Esophagus (tissue), 2 donors: ENCODE measurements around the gene THEMIS2. TPM values are rescaled to one million over a fixed set of nuclear protein-coding genes. Genes with fewer than 3 reads are reported as not detected.

Experiments used
- H3K27ac ChIP-seq, 2 donors: one replicate each; pipeline ENCODE4 v1.5.1; 2013; ENCODE audit warnings: low read depth in 2 of 2, mild to moderate bottlenecking in 2 of 2, inconsistent platforms in 1 of 2, low read length in 1 of 2, moderate library complexity in 1 of 2
- H3K27me3 ChIP-seq, 2 donors: one replicate each; pipeline ENCODE4 v1.6.1; 2013; ENCODE audit warnings: low read length in 2 of 2, control low read depth in 1 of 2, mild to moderate bottlenecking in 1 of 2; ENCODE audit not compliant: insufficient read depth in 2 of 2, control insufficient read depth in 1 of 2
- H3K36me3 ChIP-seq, 2 donors: one replicate each; pipeline ENCODE4 v1.6.1; 2013; ENCODE audit warnings: low read length in 1 of 2; ENCODE audit not compliant: control insufficient read depth in 2 of 2, insufficient read depth in 2 of 2
- H3K4me1 ChIP-seq, 2 donors: one replicate each; pipeline ENCODE4 v1.6.1; 2013; ENCODE audit warnings: low read length in 1 of 2; ENCODE audit not compliant: control insufficient read depth in 2 of 2, insufficient read depth in 2 of 2
- H3K4me3 ChIP-seq, 2 donors: one replicate each; pipeline ENCODE4 v1.5.1; 2013; ENCODE audit warnings: low read length in 2 of 2, mild to moderate bottlenecking in 2 of 2, low read depth in 1 of 2, moderate library complexity in 1 of 2
- H3K9me3 ChIP-seq, 2 donors: one replicate each; pipeline ENCODE4 v1.6.1; 2013; ENCODE audit warnings: mild to moderate bottlenecking in 2 of 2, low read depth in 1 of 2, low read length in 1 of 2, moderate library complexity in 1 of 2; ENCODE audit not compliant: control insufficient read depth in 2 of 2, insufficient read depth in 1 of 2
- WGBS, 2 donors: extraction: QIAGEN DNeasy Blood & Tissue Kit; methylation state at CpG; one replicate each; pipeline ENCODE4 v1.1.7; 2013; 5-methylcytosine and 5-hydroxymethylcytosine counted together
- polyA plus RNA-seq, 2 donors: library from polyadenylated mRNA; stranded (reverse); fragments of 200-250 nt; gene quantifications; one replicate each; pipeline ENCODE4 v1.2.3, GENCODE V29; 2013
- donor health status: healthy with polysubstance abuse.
- donor health status: Bipolar disorder and iron deficiency.

The THEMIS2 gene
- polyA plus RNA-seq, 2 donors = 2.5 to 2.7 TPM

DNA sequence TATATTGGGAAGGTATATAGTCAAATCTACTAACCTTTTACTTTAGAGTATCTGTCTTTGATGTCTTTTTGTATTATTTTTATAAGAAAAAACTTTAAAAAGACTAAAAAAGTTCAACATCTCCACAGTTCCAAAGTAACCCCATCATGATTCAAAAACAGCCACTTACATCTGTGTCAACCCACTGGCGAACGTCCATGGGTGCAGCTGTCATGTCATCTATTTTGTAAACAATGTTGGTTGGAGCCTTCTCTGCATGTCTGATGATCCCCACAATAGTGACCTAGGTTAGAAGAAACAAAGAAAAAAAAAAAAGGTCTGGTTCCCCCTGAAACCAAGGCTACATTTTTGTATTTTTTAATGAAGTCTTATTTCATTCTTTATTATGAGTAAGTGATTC lies 34.4 kb downstream of the THEMIS2 start:
- Histone ChIP-seq H3K4me1 (no peaks in the 10 kb centered on the region), H3K27ac (no peak overlapping the region), H3K4me3 (no peak overlapping the region), H3K27me3 (no peaks in the 10 kb centered on the region), H3K9me3 (no peaks in the 10 kb centered on the region), H3K36me3 (peaks cover 9 to 10% of the 10 kb centered on the region in 2 donors)
- 74 to 87% methylated on average over 2 of the region's 2 CpGs for WGBS, 2 donors

DNA sequence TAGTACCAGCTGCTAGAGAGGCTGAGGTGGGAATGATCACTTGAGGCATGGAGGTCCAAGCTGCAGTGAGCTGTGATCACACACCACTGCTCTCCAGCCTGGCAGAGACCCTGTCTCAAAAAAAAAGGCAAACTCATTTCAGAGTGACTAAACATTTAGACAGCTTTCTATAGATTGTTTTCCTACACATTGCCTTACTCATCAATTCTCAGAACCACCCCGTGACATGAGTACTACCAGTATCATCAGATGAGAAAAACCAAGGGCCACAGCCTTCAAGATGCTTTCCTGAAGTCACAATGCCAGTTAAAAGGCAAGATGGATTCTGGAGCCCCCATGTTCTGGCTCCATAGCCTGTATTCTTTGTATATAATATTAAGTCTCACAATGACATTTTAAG lies 40.1 kb downstream of the THEMIS2 start:
- Histone ChIP-seq H3K9me3 (peaks cover 0 to 3% of the 10 kb centered on the region in 2 donors), H3K36me3 (peaks cover 6% of the 10 kb centered on the region in 2 donors), H3K27ac (no peak overlapping the region), H3K27me3 (no peaks in the 10 kb centered on the region), H3K4me1 (peaks cover 0 to 3% of the 10 kb centered on the region in 2 donors), H3K4me3 (no peak overlapping the region)
- WGBS, 2 donors = 90 to 91% methylated on average over 1 of the region's 1 CpG

DNA sequence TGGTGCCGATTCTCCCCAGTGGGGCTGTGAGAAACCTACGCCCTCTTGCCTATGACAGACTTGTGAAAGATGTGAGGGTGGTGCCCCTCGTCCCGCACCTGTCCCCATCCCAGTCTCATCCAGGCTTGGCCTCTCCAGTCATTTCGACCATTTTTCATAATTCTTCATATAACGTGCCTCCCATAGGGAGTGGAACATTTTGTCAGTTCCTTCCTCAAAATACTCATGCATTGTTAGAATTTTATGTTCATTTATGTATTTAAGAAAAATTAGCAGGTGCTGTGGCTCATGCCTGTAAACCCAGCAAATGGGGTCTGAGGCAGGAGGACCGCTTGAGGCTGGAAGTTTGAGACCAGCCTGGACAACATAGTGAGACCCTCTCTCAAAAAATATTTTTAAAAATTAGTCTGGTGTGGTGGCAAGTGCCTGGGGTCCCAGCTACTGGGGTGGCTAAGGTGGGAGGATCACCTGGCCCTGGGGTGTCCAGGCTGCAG lies 42.8 kb downstream of the THEMIS2 start:
- peaks cover 0 to 3% of the 10 kb centered on the region in 2 donors for H3K4me1 ChIP-seq
- H3K27ac ChIP-seq = peak overlapping the region; percentile 68 to 85
- peaks cover 0 to 3% of the 10 kb centered on the region in 2 donors for H3K9me3 ChIP-seq
- no peaks in the 10 kb centered on the region for H3K36me3 ChIP-seq
- H3K27me3 ChIP-seq = no peaks in the 10 kb centered on the region
- peak overlapping the region; percentile 77 to 79 for H3K4me3 ChIP-seq
- WGBS, 2 donors = 65 to 67% methylated on average over 7 of the region's 7 CpGs

DNA sequence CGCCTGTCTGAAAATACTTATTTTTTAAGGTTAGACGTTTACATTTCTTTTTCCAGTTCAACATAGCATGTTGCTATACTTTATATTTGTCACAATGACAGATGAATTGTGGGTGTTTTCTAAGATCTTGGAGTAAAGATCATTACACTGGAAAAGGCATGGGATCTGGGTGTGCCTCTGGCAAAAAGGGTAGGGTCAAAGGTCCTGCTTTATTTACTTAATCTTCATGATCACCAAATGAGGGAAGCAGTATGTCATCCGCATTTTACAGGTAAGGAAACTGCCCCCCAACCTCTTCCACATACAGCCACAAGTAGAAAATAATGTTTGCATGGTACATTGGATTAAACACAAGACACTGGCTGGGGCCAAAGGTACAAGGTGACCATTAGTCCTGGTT lies 49.9 kb downstream of the THEMIS2 start:
- H3K4me3 ChIP-seq = no peak overlapping the region
- no peaks in the 10 kb centered on the region for H3K36me3 ChIP-seq
- no peaks in the 10 kb centered on the region for H3K9me3 ChIP-seq
- H3K27ac ChIP-seq = no peak overlapping the region
- no peaks in the 10 kb centered on the region for H3K4me1 ChIP-seq
- H3K27me3 ChIP-seq = no peaks in the 10 kb centered on the region
- 72 to 74% methylated on average over 3 of the region's 3 CpGs for WGBS, 2 donors

DNA sequence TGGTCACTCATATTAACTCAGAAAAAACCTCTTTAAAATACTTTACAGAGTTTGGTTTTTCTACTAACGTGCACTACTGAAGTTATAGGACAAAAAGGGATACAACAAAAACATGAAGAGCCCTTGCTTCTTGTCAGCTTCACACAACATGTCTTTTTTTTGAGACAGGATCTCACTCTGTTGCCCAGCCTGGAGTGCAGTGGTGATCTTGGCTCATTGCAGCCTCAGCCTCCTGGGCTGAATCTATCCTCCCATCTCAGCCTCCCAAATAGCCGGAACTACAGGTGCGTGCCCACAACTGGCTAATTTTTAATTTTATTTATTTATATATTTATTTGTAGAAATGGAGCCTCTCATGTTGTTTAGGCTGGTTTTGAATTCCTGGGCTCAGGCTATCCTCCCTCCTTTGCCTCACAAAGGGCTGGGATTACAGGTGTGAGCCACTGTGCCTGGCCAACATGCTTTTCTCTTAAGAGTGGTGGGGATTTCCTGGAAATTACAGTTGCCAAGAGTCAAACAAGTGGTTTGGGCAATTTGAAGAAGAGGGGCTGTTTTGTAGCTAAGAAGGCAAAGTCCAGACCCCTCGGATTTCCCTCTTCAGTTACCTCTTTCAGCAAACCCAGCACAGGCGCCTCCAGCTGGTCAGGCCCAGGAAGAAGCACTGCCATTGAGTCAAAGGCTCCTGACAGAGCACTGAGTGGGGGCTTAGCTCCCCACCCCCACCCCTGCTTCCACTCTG lies 56.0 kb downstream of the THEMIS2 start:
- Histone ChIP-seq H3K27ac (no peak overlapping the region), H3K36me3 (no peaks in the 10 kb centered on the region), H3K4me1 (no peaks in the 10 kb centered on the region), H3K9me3 (no peaks in the 10 kb centered on the region), H3K27me3 (no peaks in the 10 kb centered on the region), H3K4me3 (no peak overlapping the region)
- 60 to 75% methylated on average over 5 of the region's 5 CpGs for WGBS, 2 donors

DNA sequence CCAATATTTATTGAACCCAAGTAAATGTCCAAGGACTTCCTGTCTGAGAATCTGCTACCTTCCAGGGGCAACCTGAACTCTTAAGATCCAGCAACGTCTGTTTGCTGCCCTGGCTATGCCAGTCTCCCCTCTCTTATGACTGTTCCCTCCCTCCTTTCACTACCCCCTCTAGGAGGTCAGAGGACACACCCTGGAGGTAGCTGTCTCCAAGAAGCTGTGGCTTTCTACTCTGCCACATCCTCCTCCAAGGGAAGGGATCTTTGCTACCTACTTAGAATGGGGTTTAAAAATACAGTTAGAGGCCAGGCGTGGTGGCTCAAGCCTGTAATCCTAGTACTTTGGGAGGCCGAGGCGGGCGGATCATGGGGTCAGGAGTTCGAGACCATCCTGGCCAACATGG lies 58.8 kb downstream of the THEMIS2 start:
- no peaks in the 10 kb centered on the region for H3K27me3 ChIP-seq
- H3K4me1 ChIP-seq = peaks cover 4 to 5% of the 10 kb centered on the region in 2 donors
- WGBS, 2 donors = 83 to 87% methylated on average over 6 of the region's 6 CpGs
- no peaks in the 10 kb centered on the region for H3K36me3 ChIP-seq
- H3K9me3 ChIP-seq = no peaks in the 10 kb centered on the region
- H3K27ac ChIP-seq = no peak overlapping the region
- H3K4me3 ChIP-seq = no peak overlapping the region

DNA sequence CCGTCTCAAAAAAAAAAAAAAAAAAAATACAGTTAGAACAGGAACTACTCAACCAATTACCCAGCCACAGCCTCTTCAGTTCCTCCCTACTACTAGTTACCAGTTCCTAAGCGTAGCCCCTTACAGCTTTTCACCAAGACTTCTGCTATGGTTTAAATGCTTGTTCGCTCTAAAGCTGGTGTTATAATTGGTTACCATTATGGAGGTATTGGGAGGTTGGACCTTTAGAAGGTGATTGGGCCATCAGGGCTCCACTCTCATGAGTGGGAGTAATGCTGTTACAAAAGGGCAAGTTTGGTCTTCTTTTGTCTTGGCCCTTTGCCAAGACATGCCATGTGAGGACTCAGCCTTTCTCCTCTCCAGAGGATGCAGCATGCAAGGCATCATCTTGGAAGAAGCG lies 59.4 kb downstream of the THEMIS2 start:
- Histone ChIP-seq H3K27ac (no peak overlapping the region), H3K27me3 (no peaks in the 10 kb centered on the region), H3K36me3 (no peaks in the 10 kb centered on the region), H3K9me3 (no peaks in the 10 kb centered on the region), H3K4me1 (peaks cover 4 to 5% of the 10 kb centered on the region in 2 donors), H3K4me3 (no peak overlapping the region)
- 83% methylated on average over 3 to 4 of the region's 4 CpGs for WGBS, 2 donors

DNA sequence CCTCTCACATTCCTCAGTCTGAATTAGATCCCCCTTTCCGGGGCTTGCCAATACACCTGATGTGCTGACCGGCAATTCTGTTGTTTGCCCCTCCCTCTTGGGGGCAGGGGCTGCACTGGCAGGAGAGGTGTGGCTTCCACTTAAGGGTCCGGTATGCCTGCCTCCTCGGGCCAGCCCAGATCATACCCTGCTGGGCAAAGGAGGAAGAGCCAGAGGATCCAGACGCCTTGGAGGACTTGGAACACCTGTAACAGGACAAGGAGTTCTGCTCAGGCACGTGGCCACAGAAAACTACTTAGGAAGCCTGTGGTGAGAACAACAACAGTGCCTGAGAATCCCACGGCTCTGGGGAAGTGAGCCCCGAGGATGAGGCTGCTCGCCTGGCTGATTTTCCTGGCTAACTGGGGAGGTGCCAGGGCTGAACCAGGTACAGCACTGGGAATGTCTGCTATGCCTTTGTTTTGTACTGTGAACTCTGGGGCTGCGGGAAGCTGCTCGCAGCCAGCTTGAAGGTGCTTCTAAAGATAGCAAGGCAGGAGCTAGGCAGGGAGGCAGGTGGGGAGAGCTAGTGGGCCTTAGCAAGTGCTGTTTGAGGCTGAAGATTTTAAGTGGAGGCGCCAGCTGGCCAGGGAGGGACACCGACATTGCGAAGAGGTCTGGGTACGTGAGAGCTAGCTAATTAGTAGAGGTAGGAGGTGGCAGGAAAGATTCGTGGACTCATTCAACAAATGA lies 62.6 kb downstream of the THEMIS2 start, which contains the start of gene SMPDL3B:
TSS of gene SMPDL3B (plus strand) at position 183 of the 732 bp plus-strand sequence. CDS start at position 367, 184 bp downstream.
- Histone ChIP-seq H3K9me3 (no peaks in the 10 kb centered on the region), H3K27me3 (no peaks in the 10 kb centered on the region), H3K36me3 (no peaks in the 10 kb centered on the region), H3K4me3 (peak within 1 kb of the TSS; percentile 27 to 33), H3K27ac (no peak within 1 kb of the TSS), H3K4me1 (peaks cover 4 to 5% of the 10 kb centered on the region in 2 donors)
- WGBS, 2 donors = 3 to 6% methylated on average over 16 of the region's 16 CpGs

DNA sequence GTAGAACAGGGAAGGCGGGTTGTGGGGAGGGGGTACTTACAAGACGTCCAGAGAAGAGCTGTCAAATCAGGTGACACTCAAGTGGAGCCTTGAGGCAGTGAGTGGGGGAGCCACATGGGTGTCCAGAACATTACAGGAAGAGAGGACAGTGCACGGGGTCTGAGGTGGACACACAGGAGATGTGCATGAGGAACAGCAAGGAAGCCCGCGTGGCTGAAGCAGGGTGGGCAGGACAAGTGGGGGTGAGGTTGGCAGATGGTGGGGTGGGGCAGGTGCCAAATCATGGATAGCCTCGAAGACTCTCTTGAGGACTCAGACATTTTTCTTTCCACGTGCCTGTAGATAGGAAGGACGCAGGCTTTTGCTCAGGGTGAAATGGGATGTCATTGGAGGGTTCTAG lies 63.4 kb downstream of the THEMIS2 start:
- 44 to 60% methylated on average over 8 of the region's 8 CpGs for WGBS, 2 donors
- H3K27me3 ChIP-seq = no peaks in the 10 kb centered on the region
- peaks cover 4 to 5% of the 10 kb centered on the region in 2 donors for H3K4me1 ChIP-seq
- H3K36me3 ChIP-seq = no peaks in the 10 kb centered on the region
- H3K9me3 ChIP-seq = no peaks in the 10 kb centered on the region
- H3K4me3 ChIP-seq = no peak overlapping the region
- H3K27ac ChIP-seq = no peak overlapping the region
